Measurements from ENCODE around the gene MSANTD1. TPM values are rescaled to one million over a fixed set of nuclear protein-coding genes. Genes with fewer than 3 reads are reported as not detected.

Gene MSANTD1
- total RNA-seq, 1 donor from 2014 or later, result 1.6 TPM

GRCh38 chr4:3269991-3270611 is 21.1 kb downstream of the MSANTD1 start:
- no peaks in the 10 kb centered on the region for H3K27me3 ChIP-seq (ENCODE audit: insufficient read depth, low read length)
- H3K79me2 ChIP-seq (ENCODE audit: insufficient read depth, low read length), result no peaks in the 10 kb centered on the region
- no peak overlapping the region for H3K27ac Mint-ChIP-seq (ENCODE audit: unreplicated experiment)
- H3K36me3 ChIP-seq (ENCODE audit: insufficient read depth, low read length), result no peaks in the 10 kb centered on the region
- no peak overlapping the region for H3K4me3 ChIP-seq (ENCODE audit: insufficient read depth, low read depth, low read length)
- H4K20me1 ChIP-seq (ENCODE audit: insufficient read depth, low read length), result no peaks in the 10 kb centered on the region
- H3K4me1 ChIP-seq (ENCODE audit: insufficient read depth, low read length), result no peaks in the 10 kb centered on the region
- peaks cover 3% of the 10 kb centered on the region for H3K36me3 Mint-ChIP-seq (ENCODE audit: low read depth, unreplicated experiment)
- no peak overlapping the region for H3K9ac ChIP-seq (ENCODE audit: low read length)
- DNase-seq (ENCODE audit: low read depth) (peak; percentile 14), FAIRE-seq (no peak)
- no peaks in the 10 kb centered on the region for H3K9me3 Mint-ChIP-seq (ENCODE audit: unreplicated experiment)
- no peak overlapping the region for H3K4me3 Mint-ChIP-seq (ENCODE audit: unreplicated experiment)
- H3K9me3 ChIP-seq (ENCODE audit: insufficient read depth, low read depth, low read length), result no peaks in the 10 kb centered on the region
- no peak overlapping the region for H3K27ac ChIP-seq (ENCODE audit: low read depth, low read length)
- H2AFZ ChIP-seq (ENCODE audit: low read depth, low read length), result no peak overlapping the region
- peaks cover 2% of the 10 kb centered on the region for H3K27me3 Mint-ChIP-seq (ENCODE audit: low read depth, unreplicated experiment)
- no peaks in the 10 kb centered on the region for H3K4me1 Mint-ChIP-seq (ENCODE audit: low read depth, unreplicated experiment)
- no peak overlapping the region for H3K4me2 ChIP-seq (ENCODE audit: low read length)
- TF ChIP-seq EZH2 (IDR thresholded peaks at IDR 0.05; ENCODE audit: insufficient read depth, low read length), result no peak
- TF ChIP-seq CTCF (IDR thresholded peaks at IDR 0.05; ENCODE audit: insufficient read depth, low read depth, low read length), result no peak

- Histone ChIP-seq H3K9me3 (ENCODE audit: insufficient read depth, low read depth, low read length) (no peaks in the 10 kb centered on the region), H3K79me2 (ENCODE audit: insufficient read depth, low read length) (no peaks in the 10 kb centered on the region), H3K4me2 (ENCODE audit: low read length) (no peak overlapping the region), H3K36me3 (ENCODE audit: insufficient read depth, low read length) (no peaks in the 10 kb centered on the region), H3K4me3 (ENCODE audit: insufficient read depth, low read depth, low read length) (no peak overlapping the region), H3K4me1 (ENCODE audit: insufficient read depth, low read length) (no peaks in the 10 kb centered on the region), H3K27me3 (ENCODE audit: insufficient read depth, low read length) (no peaks in the 10 kb centered on the region), H2AFZ (ENCODE audit: low read depth, low read length) (no peak overlapping the region), H3K27ac (ENCODE audit: low read depth, low read length) (no peak overlapping the region), H4K20me1 (ENCODE audit: insufficient read depth, low read length) (no peaks in the 10 kb centered on the region), H3K9ac (ENCODE audit: low read length) (no peak overlapping the region)
- no peak overlapping the region for H3K4me3 Mint-ChIP-seq (ENCODE audit: unreplicated experiment)
- TF ChIP-seq EZH2 (IDR thresholded peaks at IDR 0.05; ENCODE audit: insufficient read depth, low read length) (no peak), CTCF (IDR thresholded peaks at IDR 0.05; ENCODE audit: insufficient read depth, low read depth, low read length) (no peak)
- no peaks in the 10 kb centered on the region for H3K4me1 Mint-ChIP-seq (ENCODE audit: low read depth, unreplicated experiment)
- FAIRE-seq (no peak), DNase-seq (ENCODE audit: low read depth) (no peak)
- no peaks in the 10 kb centered on the region for H3K9me3 Mint-ChIP-seq (ENCODE audit: unreplicated experiment)
- no peaks in the 10 kb centered on the region for H3K27me3 Mint-ChIP-seq (ENCODE audit: low read depth, unreplicated experiment)
- no peak overlapping the region for H3K27ac Mint-ChIP-seq (ENCODE audit: unreplicated experiment)
- peaks cover 2% of the 10 kb centered on the region for H3K36me3 Mint-ChIP-seq (ENCODE audit: low read depth, unreplicated experiment)
Measured at GRCh38 chr4:3271131-3271530, 22.2 kb downstream of the MSANTD1 start.

- peak overlapping the region; percentile 62 for H2AFZ ChIP-seq (ENCODE audit: low read depth, low read length)
Measured at GRCh38 chr4:3276986-3277385, 28.0 kb downstream of the MSANTD1 start.

More at GRCh38 chr4:3276986-3277385, 28.0 kb downstream of the MSANTD1 start:
- FAIRE-seq (no peak), DNase-seq (ENCODE audit: low read depth) (peak; percentile 75)
- Histone ChIP-seq H3K27ac (ENCODE audit: low read depth, low read length) (peak overlapping the region; percentile 7), H3K9ac (ENCODE audit: low read length) (peak overlapping the region; percentile 3), H3K4me1 (ENCODE audit: insufficient read depth, low read length) (peaks cover 8% of the 10 kb centered on the region), H3K79me2 (ENCODE audit: insufficient read depth, low read length) (no peaks in the 10 kb centered on the region), H3K4me3 (ENCODE audit: insufficient read depth, low read depth, low read length) (peak overlapping the region; percentile 24), H3K36me3 (ENCODE audit: insufficient read depth, low read length) (no peaks in the 10 kb centered on the region), H3K4me2 (ENCODE audit: low read length) (peak overlapping the region; percentile 81), H4K20me1 (ENCODE audit: insufficient read depth, low read length) (no peaks in the 10 kb centered on the region), H3K27me3 (ENCODE audit: insufficient read depth, low read length) (no peaks in the 10 kb centered on the region), H3K9me3 (ENCODE audit: insufficient read depth, low read depth, low read length) (no peaks in the 10 kb centered on the region)
- H3K4me1 Mint-ChIP-seq (ENCODE audit: low read depth, unreplicated experiment), result no peaks in the 10 kb centered on the region
- H3K27me3 Mint-ChIP-seq (ENCODE audit: low read depth, unreplicated experiment), result no peaks in the 10 kb centered on the region
- H3K36me3 Mint-ChIP-seq (ENCODE audit: low read depth, unreplicated experiment), result peaks cover 14% of the 10 kb centered on the region
- peaks cover 2% of the 10 kb centered on the region for H3K9me3 Mint-ChIP-seq (ENCODE audit: unreplicated experiment)
- H3K27ac Mint-ChIP-seq (ENCODE audit: unreplicated experiment), result no peak overlapping the region
- no peak for TF ChIP-seq EZH2 (IDR thresholded peaks at IDR 0.05; ENCODE audit: insufficient read depth, low read length)
- no peak for TF ChIP-seq CTCF (IDR thresholded peaks at IDR 0.05; ENCODE audit: insufficient read depth, low read depth, low read length)
- H3K4me3 Mint-ChIP-seq (ENCODE audit: unreplicated experiment), result no peak overlapping the region
